Glutamatergic neuron (in vitro differentiated cells): ENCODE data around the gene KIR2DL3. TPM values are rescaled to one million over a fixed set of nuclear protein-coding genes. Genes with fewer than 3 reads are reported as not detected.
"Not testable (repeated sequence)": the region's sequence is repeated elsewhere in the genome, so short reads cannot be mapped to it uniquely, and the experiment has no call there.

Experiments used
- DNase-seq: peaks from one replicate; pipeline ENCODE4 v3.0.0; 2022
- H3K27ac Mint-ChIP-seq: one replicate; pipeline ENCODE4 v1.8.0; 2020; ENCODE audit warnings: mild to moderate bottlenecking, mixed read lengths, inconsistent platforms; ENCODE audit not compliant: unreplicated experiment
- H3K27me3 Mint-ChIP-seq: one replicate; pipeline ENCODE4 v1.8.0; 2020; ENCODE audit warnings: mild to moderate bottlenecking, moderate library complexity, mixed read lengths, inconsistent platforms; ENCODE audit not compliant: unreplicated experiment
- H3K36me3 Mint-ChIP-seq: one replicate; pipeline ENCODE4 v1.8.0; 2020; ENCODE audit warnings: mild to moderate bottlenecking, mixed read lengths, inconsistent platforms; ENCODE audit not compliant: unreplicated experiment
- H3K4me1 Mint-ChIP-seq: one replicate; pipeline ENCODE4 v1.8.0; 2020; ENCODE audit warnings: mild to moderate bottlenecking, low read depth, mixed read lengths, inconsistent platforms; ENCODE audit not compliant: unreplicated experiment
- H3K4me3 Mint-ChIP-seq: one replicate; pipeline ENCODE4 v1.8.0; 2020; ENCODE audit warnings: mild to moderate bottlenecking, mixed read lengths, inconsistent platforms; ENCODE audit not compliant: unreplicated experiment
- H3K9me3 Mint-ChIP-seq: one replicate; pipeline ENCODE4 v1.8.0; 2020; ENCODE audit warnings: mild to moderate bottlenecking, moderate library complexity, mixed read lengths, inconsistent platforms; ENCODE audit not compliant: unreplicated experiment
- total RNA-seq: library from RNA; stranded (reverse); fragmentation: NEBNext Ultra II Directional; extraction: Animal tissue kit (Norgen Biotek cat#: 25700); gene quantifications from one replicate; pipeline ENCODE4 v1.2.1, GENCODE V29; 2021; ENCODE audit not compliant: unreplicated experiment
- TF ChIP-seq, protein P1 (sequence below): fragments of 200-600 bp; sonication (generic); IDR thresholded peaks from one replicate; pipeline ENCODE4 v1.5.0; 2021; ENCODE audit not compliant: partially characterized antibody, unreplicated experiment

KIR2DL3 gene
- total RNA-seq, 1 donor from 2014 or later: not detected

DNA sequence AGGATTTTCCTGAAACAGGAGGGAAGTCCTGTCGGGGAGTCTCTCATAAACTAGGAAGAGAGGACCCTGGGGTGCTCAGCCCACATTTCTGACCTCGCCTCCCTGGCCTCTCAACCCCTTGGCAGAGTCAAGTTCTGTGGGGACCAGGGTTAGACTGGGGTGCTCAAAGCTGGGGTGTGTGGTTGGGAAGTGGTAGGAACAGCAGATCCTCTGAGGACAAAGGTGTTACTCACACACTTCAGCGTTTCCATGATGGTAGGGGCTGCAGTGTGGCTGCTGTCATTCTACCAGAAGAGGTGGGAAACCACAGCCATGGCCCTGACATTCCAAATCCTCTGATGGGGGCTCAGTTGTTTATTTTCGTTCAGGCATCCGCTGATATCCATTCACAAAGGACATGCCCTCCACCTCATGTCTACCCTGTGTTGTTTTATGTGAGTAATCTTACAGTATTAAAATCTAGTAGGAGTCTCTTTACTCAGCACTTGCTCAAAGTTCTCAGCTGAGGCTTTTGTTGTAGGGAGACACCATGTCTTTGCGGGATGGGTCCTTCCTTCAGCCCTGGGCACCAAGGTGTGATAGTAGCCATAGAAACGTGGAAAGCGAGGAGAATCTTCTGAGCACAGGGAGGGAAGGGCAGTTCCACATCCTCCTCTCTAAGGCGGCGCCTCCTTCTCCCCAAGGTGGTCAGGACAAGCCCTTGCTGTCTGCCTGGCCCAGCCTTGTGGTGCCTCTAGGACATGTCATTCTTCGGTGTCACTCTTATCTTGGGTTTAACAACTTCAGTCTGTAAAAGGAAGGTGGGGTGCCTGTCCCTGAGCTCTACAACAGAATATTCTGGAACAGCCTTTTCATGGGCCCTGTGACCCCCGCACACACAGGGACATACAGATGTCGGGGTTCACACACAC, 1.5 kb downstream of the KIR2DL3 start:
- TF ChIP-seq, protein P1, sequence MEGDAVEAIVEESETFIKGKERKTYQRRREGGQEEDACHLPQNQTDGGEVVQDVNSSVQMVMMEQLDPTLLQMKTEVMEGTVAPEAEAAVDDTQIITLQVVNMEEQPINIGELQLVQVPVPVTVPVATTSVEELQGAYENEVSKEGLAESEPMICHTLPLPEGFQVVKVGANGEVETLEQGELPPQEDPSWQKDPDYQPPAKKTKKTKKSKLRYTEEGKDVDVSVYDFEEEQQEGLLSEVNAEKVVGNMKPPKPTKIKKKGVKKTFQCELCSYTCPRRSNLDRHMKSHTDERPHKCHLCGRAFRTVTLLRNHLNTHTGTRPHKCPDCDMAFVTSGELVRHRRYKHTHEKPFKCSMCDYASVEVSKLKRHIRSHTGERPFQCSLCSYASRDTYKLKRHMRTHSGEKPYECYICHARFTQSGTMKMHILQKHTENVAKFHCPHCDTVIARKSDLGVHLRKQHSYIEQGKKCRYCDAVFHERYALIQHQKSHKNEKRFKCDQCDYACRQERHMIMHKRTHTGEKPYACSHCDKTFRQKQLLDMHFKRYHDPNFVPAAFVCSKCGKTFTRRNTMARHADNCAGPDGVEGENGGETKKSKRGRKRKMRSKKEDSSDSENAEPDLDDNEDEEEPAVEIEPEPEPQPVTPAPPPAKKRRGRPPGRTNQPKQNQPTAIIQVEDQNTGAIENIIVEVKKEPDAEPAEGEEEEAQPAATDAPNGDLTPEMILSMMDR: no peak
- peaks cover 4% of the 10 kb centered on the region for H3K36me3 Mint-ChIP-seq
- peaks cover 21% of the 10 kb centered on the region for H3K9me3 Mint-ChIP-seq
- no peak for DNase-seq
- H3K27ac Mint-ChIP-seq: no peak overlapping the region
- no peak overlapping the region for H3K4me3 Mint-ChIP-seq
- H3K27me3 Mint-ChIP-seq: peaks cover 3% of the 10 kb centered on the region
- H3K4me1 Mint-ChIP-seq: no peaks in the 10 kb centered on the region

DNA sequence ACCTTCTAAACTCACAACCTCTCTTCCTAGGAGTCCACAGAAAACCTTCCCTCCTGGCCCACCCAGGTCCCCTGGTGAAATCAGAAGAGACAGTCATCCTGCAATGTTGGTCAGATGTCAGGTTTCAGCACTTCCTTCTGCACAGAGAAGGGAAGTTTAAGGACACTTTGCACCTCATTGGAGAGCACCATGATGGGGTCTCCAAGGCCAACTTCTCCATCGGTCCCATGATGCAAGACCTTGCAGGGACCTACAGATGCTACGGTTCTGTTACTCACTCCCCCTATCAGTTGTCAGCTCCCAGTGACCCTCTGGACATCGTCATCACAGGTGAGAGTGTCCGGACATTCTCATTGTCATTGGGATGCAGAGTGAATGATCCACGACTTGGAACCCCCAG, 3.6 kb downstream of the KIR2DL3 start:
- H3K4me1 Mint-ChIP-seq, H3K27ac Mint-ChIP-seq, H3K4me3 Mint-ChIP-seq, DNase-seq, H3K36me3 Mint-ChIP-seq, H3K27me3 Mint-ChIP-seq: not testable (repeated sequence)
- peaks cover 16% of the 10 kb centered on the region for H3K9me3 Mint-ChIP-seq

DNA sequence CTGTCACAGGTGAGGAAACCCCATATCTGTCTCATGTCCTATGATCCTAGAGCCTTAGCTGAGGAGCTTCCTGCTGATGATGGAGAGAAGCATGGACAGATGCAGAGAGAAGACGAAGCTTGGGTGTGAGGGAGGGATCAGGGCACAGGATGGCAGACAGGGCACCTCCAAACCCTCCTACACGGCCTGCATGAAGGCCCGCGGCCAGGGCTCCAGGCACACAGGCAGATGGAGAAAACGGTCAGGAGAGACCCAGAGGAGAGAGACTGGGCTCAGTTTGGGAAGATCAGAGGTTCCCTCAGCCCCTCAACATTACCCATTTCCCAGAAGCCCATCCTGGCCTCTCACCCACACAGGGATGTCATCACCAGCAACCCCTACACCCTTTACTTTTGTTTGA, 5.8 kb downstream of the KIR2DL3 start:
- H3K27ac Mint-ChIP-seq, H3K9me3 Mint-ChIP-seq, H3K27me3 Mint-ChIP-seq, DNase-seq, H3K36me3 Mint-ChIP-seq, H3K4me1 Mint-ChIP-seq, H3K4me3 Mint-ChIP-seq: not testable (repeated sequence)

DNA sequence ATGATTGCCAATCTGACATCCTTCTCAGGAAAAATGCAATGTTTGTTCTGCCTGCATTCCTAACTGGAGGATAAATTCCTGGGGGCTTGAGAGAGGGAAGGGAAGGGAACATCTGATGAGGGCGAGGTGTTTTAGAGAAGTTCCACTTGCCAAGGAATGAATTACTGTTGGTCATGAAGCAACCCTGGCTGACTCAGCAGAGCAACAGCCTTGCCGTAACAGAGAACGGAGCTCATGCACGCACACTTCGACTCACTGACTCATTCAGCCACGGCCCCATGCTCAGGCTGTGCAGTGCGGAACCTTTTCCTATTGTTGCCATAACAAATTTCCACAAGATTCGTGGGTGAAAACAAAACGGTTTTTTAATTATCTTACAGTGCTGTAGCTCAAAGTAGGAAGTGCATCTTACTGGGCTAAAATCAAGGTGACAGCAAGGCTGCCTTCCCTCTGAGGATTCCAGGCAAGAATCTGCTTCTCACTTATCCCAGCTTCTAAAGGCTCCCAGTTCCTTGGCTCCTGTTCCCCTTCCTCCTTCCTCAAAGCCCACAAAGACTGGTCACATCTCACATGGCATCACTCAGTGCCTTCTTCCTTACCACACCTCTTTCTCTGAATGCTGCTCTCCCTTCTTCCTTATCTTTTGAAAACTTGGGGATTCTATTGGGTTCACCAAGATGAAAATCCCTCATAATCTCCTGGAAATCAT, 9.5 kb downstream of the KIR2DL3 start:
- not testable (repeated sequence) for H3K36me3 Mint-ChIP-seq, H3K4me3 Mint-ChIP-seq, H3K27me3 Mint-ChIP-seq, DNase-seq, H3K4me1 Mint-ChIP-seq, H3K27ac Mint-ChIP-seq
- H3K9me3 Mint-ChIP-seq: peaks cover 15% of the 10 kb centered on the region

DNA sequence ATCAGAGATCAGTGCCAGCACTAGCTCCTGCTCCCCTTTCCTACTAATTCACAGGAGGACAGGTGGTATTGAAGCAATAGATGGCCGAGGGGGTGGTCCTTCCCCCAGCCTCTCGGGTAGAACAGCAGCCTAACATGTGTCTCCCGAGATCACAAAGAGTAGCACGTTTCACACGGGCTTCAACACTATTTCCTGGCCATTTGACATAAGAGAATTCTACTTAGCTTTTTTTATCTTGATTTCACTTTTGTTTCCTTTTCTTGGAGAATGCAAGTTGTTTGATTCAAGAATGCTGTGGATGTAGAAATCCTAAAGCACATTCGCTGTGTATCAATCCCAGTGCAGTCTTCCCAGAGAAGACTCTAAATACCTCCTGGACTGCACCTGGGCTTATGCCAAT, 12.0 kb downstream of the KIR2DL3 start:
- H3K9me3 Mint-ChIP-seq: peaks cover 18% of the 10 kb centered on the region
- not testable (repeated sequence) for H3K4me1 Mint-ChIP-seq, H3K36me3 Mint-ChIP-seq, H3K27me3 Mint-ChIP-seq, DNase-seq, H3K4me3 Mint-ChIP-seq, H3K27ac Mint-ChIP-seq

DNA sequence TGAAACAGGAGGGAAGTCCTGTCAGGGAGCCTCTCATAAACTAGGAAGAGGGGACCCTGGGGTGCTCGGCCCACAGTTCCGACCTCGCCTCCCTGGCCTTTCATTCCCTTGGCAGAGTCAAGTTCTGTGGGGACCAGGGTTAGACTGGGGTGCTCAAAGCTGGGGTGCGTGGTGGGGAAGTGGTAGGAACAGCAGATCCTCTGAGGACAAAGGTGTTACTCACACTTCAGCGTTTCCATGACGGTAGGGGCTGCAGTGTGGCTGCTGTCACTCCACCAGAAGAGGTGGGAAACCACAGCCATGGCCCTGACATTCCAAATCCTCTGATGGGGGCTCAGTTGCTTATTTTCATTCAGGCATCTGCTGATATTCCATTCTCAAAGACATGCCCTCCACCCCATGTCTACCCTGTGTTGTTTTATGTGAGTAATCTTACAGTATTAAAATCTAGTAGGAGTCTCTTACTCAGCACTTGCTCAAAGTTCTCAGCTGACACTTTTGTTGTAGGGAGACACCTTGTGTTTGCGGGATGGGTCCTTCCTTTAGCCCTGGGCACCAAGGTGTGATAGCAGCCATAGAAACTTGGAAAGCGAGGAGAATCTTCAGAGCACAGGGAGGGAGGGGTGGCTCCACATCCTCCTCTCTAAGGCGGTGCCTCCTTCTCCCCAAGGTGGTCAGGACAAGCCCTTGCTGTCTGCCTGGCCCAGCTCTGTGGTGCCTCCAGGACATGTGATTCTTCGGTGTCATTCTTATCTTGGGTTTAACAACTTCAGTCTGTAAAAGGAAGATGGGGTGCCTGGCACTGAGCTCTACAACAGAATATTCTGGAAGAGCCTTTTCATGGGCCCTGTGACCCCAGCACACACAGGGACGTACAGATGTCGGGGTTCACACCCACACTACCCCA, 18.1 kb downstream of the KIR2DL3 start:
- Mint-ChIP-seq H3K36me3 (peaks cover 18% of the 10 kb centered on the region), H3K9me3 (peaks cover 29% of the 10 kb centered on the region)
- H3K4me3 Mint-ChIP-seq, H3K27me3 Mint-ChIP-seq, H3K4me1 Mint-ChIP-seq, DNase-seq, H3K27ac Mint-ChIP-seq: not testable (repeated sequence)

DNA sequence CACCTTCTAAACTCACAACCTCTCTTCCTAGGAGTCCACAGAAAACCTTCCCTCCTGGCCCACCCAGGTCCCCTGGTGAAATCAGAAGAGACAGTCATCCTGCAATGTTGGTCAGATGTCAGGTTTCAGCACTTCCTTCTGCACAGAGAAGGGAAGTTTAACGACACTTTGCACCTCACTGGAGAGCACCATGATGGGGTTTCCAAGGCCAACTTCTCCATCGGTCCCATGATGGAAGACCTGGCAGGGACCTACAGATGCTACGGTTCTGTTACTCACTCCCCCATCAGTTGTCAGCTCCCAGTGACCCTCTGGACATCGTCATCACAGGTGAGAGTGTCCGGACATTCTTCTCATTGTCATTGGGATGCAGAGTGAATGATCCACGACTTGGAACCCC, 20.3 kb downstream of the KIR2DL3 start:
- H3K27me3 Mint-ChIP-seq, H3K4me3 Mint-ChIP-seq, DNase-seq, H3K27ac Mint-ChIP-seq, H3K4me1 Mint-ChIP-seq: not testable (repeated sequence)
- Mint-ChIP-seq H3K36me3 (peaks cover 18% of the 10 kb centered on the region), H3K9me3 (peaks cover 25% of the 10 kb centered on the region)

DNA sequence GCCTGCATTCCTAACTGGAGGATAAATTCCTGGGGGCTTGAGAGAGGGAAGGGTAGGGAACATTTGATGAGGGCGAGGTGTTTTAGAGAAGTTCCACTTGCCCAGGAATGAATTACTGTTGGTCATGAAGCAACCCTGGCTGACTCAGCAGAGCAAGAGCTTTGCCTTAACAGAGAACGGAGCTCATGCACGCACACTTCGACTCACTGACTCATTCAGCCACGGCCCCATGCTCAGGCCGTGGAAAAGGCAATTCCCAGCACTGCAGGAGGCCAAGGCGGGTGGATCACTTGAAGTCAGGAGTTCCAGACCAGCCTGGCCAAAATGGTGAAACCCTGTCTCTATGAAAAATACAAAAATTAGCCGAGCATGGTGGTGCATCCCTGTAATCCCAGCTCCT, 25.9 kb downstream of the KIR2DL3 start:
- peaks cover 16% of the 10 kb centered on the region for H3K36me3 Mint-ChIP-seq
- DNase-seq, H3K4me1 Mint-ChIP-seq, H3K4me3 Mint-ChIP-seq, H3K27me3 Mint-ChIP-seq, H3K27ac Mint-ChIP-seq: not testable (repeated sequence)
- H3K9me3 Mint-ChIP-seq: peaks cover 11% of the 10 kb centered on the region

DNA sequence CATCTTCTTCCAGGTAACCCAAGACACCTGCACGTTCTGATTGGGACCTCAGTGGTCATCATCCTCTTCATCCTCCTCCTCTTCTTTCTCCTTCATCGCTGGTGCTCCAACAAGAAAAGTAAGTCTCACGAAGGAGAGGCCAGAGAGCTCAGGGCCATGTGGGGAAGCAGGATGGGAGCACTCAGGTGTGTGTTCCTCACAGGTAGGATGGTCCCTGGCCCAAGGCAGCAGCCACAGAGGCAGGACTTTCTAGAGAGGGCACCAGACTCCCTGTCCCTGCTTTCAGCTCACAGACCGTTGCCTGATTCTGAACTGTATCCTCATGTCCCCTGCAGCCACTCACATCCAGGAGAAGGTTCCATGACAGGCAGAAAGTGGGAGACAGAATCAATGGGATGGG, 28.2 kb downstream of the KIR2DL3 start:
- Mint-ChIP-seq H3K27me3 (peaks cover 11% of the 10 kb centered on the region), H3K36me3 (peaks cover 14% of the 10 kb centered on the region), H3K9me3 (peaks cover 16% of the 10 kb centered on the region)
- not testable (repeated sequence) for H3K27ac Mint-ChIP-seq, DNase-seq, H3K4me3 Mint-ChIP-seq, H3K4me1 Mint-ChIP-seq

DNA sequence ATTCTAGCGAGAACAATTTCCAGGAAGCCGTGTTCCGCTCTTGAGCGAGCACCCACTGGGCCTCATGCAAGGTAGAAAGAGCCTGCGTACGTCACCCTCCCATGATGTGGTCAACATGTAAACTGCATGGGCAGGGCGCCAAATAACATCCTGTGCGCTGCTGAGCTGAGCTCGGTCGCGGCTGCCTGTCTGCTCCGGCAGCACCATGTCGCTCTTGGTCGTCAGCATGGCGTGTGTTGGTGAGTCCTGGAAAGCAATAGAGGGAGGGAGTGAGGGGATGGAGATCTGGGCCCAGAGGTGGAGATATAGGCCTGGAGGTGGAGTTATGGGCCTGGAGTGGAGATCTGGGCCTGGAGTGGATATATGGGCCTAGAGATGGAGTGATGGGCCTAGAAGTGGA, 31.3 kb downstream of the KIR2DL3 start, which contains the start of gene KIR2DL1:
Gene KIR2DL1, plus strand, starts transcription at position 148 of the 400 bp plus-strand sequence. Its CDS starts 58 bp downstream, at position 206.
- H3K27ac Mint-ChIP-seq, H3K4me1 Mint-ChIP-seq, DNase-seq, H3K4me3 Mint-ChIP-seq: not testable (repeated sequence)
- peaks cover 25% of the 10 kb centered on the region for H3K36me3 Mint-ChIP-seq
- H3K27me3 Mint-ChIP-seq: peaks cover 11% of the 10 kb centered on the region
- H3K9me3 Mint-ChIP-seq: peaks cover 21% of the 10 kb centered on the region
